Measurements from ENCODE around the gene BBS9. TPM values are rescaled to one million over a fixed set of nuclear protein-coding genes. Genes with fewer than 3 reads are reported as not detected.

BBS9 gene
- total RNA-seq, 1 donor from 2014 or later: 18.6 TPM

- intact Hi-C loops (cut with micrococcal nuclease): no loop called here
- TF ChIP-seq CTCF (IDR thresholded peaks at IDR 0.05): no peak
- H3K27ac Mint-ChIP-seq: peak overlapping the region; percentile 95
- no peaks in the 10 kb centered on the region for H3K27me3 Mint-ChIP-seq
- peaks cover 76% of the 10 kb centered on the region for H3K36me3 Mint-ChIP-seq (ENCODE audit: low read depth)
- ATAC-seq (ENCODE audit: low read depth): peak; percentile 25
- ChIA-PET CTCF (interaction anchor here (1.0 to 1.8 kb wide), 2 partner anchors 8 to 254 kb away, joined by 5 to 16 read pairs; partner anchors contain the start of gene RP9), POLR2A (interaction anchor here (0.7 to 3.2 kb wide), 5 partner anchors 8 to 210 kb away, joined by 4 to 36 read pairs (median 6); partner anchors contain the start of genes KBTBD2, NT5C3A and RP9)
- DNase-seq: no peak
- H3K4me1 Mint-ChIP-seq: peaks cover 70% of the 10 kb centered on the region
- no peaks in the 10 kb centered on the region for H3K9me3 Mint-ChIP-seq
- H3K4me3 Mint-ChIP-seq: peak overlapping the region; percentile 67
These were observed 28.6 kb upstream of the BBS9 start for GRCh38 chr7:33100770-33101169.

- ATAC-seq (ENCODE audit: low read depth) (no peak), DNase-seq (no peak)
- peak overlapping the region; percentile 95 for H3K27ac Mint-ChIP-seq
- POLR2A ChIA-PET: interaction anchor here (0.6 to 2.0 kb wide), 2 partner anchors 39 to 176 kb away, joined by 4 to 7 read pairs; partner anchors contain the start of gene NT5C3A
- H3K4me3 Mint-ChIP-seq: no peak overlapping the region
- TF ChIP-seq CTCF (IDR thresholded peaks at IDR 0.05): no peak
- peaks cover 65% of the 10 kb centered on the region for H3K36me3 Mint-ChIP-seq (ENCODE audit: low read depth)
- H3K9me3 Mint-ChIP-seq: no peaks in the 10 kb centered on the region
- no peaks in the 10 kb centered on the region for H3K27me3 Mint-ChIP-seq
- CTCF ChIA-PET: no interaction called here
- intact Hi-C loops (cut with micrococcal nuclease): no loop called here
- H3K4me1 Mint-ChIP-seq: peaks cover 81% of the 10 kb centered on the region
These were observed 27.5 kb upstream of the BBS9 start for GRCh38 chr7:33101906-33102305.

DNA sequence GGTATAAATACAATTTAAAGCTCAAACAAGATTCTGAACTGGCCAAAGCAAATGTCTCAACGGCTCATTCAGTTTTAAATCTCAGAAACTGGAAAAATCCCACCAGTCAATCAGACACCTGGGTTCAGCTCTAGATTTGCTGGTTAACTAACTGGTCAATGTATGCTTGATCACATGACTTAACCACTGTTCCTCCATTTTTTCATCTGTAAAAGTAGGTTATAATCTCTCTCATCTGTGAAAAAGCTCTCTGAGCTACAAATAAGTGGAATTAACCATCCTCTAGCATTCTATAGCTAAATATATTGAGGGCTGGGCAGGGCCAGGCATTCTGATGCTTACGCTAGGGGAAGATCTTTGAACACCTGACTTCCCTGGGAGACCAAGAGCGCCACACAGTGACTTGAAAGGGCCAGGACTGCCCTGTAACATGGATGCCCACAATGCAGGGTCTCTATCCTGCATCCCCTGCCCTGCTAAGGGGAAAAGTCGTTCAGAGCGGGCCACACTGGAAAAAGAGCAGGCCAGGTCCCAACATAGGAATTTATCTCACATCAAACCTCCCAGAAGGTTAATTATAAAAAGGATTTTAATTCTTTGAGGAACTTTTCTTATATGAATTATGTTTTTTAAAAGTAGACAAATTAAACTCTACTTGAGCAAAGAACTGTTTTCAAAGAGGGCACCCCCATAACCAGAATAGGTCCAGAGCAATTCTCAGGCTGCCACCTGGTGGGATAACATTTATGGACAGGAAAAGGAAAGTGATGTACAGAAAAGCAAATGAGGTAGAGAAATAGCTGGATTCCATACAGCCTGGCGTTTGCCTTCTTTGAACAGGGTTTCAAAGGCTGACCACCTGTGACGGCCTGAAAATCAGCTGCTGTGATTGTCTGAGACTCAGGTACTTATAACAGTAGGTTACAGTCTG is 22.0 kb upstream of the BBS9 start:
- POLR2A ChIA-PET: interaction anchor here (0.6 to 4.6 kb wide), 9 partner anchors 7 to 261 kb away, joined by 3 to 44 read pairs (median 8); partner anchors contain the start of genes KBTBD2 and NT5C3A
- Mint-ChIP-seq H3K27ac (peak overlapping the region; percentile 80), H3K4me3 (peak overlapping the region; percentile 89), H3K4me1 (peaks cover 61% of the 10 kb centered on the region), H3K27me3 (peaks cover 2% of the 10 kb centered on the region), H3K36me3 (ENCODE audit: low read depth) (peaks cover 22% of the 10 kb centered on the region), H3K9me3 (no peaks in the 10 kb centered on the region)
- CTCF ChIA-PET: interaction anchor here (0.6 to 3.7 kb wide), 22 partner anchors 8 to 415 kb away, joined by 3 to 32 read pairs (median 8); partner anchors contain the start of genes BBS9, KBTBD2 and NT5C3A
- peak; percentile 43 for ATAC-seq (ENCODE audit: low read depth)
- intact Hi-C loops (cut with micrococcal nuclease): loop anchor here (1.0 to 5.0 kb wide), 4 partner anchors 8 to 615 kb away; partner anchors contain the start of gene LSM5
- DNase-seq: no peak
- TF ChIP-seq CTCF (IDR thresholded peaks at IDR 0.05): no peak

GRCh38 chr7:33108554-33109004 is 20.8 kb upstream of the BBS9 start:
- intact Hi-C loops (cut with micrococcal nuclease): loop anchor here (1.0 to 5.0 kb wide), 8 partner anchors 21 to 616 kb away; partner anchors contain the start of genes BBS9 and LSM5
- no peak for TF ChIP-seq CTCF (IDR thresholded peaks at IDR 0.05)
- DNase-seq (no peak), ATAC-seq (ENCODE audit: low read depth) (no peak)
- peaks cover 10% of the 10 kb centered on the region for H3K36me3 Mint-ChIP-seq (ENCODE audit: low read depth)
- peaks cover 49% of the 10 kb centered on the region for H3K4me1 Mint-ChIP-seq
- H3K27me3 Mint-ChIP-seq: peaks cover 2% of the 10 kb centered on the region
- no peaks in the 10 kb centered on the region for H3K9me3 Mint-ChIP-seq
- peak overlapping the region; percentile 89 for H3K4me3 Mint-ChIP-seq
- peak overlapping the region; percentile 80 for H3K27ac Mint-ChIP-seq
- CTCF ChIA-PET: interaction anchor here (0.6 to 3.7 kb wide), 19 partner anchors 9 to 416 kb away, joined by 3 to 32 read pairs (median 9); partner anchors contain the start of genes BBS9, KBTBD2 and NT5C3A
- POLR2A ChIA-PET: interaction anchor here (1.0 to 4.6 kb wide), 9 partner anchors 9 to 613 kb away, joined by 4 to 44 read pairs (median 8); partner anchors contain the start of genes AVL9, KBTBD2 and NT5C3A
